Measurements from ENCODE around the gene SEC14L5. TPM values are rescaled to one million over a fixed set of nuclear protein-coding genes. Genes with fewer than 3 reads are reported as not detected.

Gene SEC14L5
- polyA plus RNA-seq, 3 donors, result 0.03 TPM; not detected in 2

GRCh38 chr16:5000573-5001001 lies 42.5 kb downstream of the SEC14L5 start:
- no peaks in the 10 kb centered on the region for H3K79me2 ChIP-seq (ENCODE audit: insufficient read depth, low read length)
- no peak overlapping the region for H3K9ac ChIP-seq (ENCODE audit: insufficient read depth, low read length, poor library complexity, severe bottlenecking)
- no peaks in the 10 kb centered on the region for H4K20me1 ChIP-seq (ENCODE audit: insufficient read depth, low read length)
- Mint-ChIP-seq H3K27ac (no peak overlapping the region), H3K36me3 (no peaks in the 10 kb centered on the region), H3K27me3 (ENCODE audit: low read depth in 3 of 3) (peaks cover 2 to 13% (median 8%) of the 10 kb centered on the region in 3 donors), H3K4me3 (no peak overlapping the region), H3K9me3 (no peaks in the 10 kb centered on the region), H3K4me1 (peaks cover 3% of the 10 kb centered on the region)
- H3K27me3 ChIP-seq (ENCODE audit: control insufficient read depth in 2 of 2, insufficient read depth in 2 of 2, low read length in 2 of 2), result no peaks in the 10 kb centered on the region
- TF ChIP-seq, protein P1, sequence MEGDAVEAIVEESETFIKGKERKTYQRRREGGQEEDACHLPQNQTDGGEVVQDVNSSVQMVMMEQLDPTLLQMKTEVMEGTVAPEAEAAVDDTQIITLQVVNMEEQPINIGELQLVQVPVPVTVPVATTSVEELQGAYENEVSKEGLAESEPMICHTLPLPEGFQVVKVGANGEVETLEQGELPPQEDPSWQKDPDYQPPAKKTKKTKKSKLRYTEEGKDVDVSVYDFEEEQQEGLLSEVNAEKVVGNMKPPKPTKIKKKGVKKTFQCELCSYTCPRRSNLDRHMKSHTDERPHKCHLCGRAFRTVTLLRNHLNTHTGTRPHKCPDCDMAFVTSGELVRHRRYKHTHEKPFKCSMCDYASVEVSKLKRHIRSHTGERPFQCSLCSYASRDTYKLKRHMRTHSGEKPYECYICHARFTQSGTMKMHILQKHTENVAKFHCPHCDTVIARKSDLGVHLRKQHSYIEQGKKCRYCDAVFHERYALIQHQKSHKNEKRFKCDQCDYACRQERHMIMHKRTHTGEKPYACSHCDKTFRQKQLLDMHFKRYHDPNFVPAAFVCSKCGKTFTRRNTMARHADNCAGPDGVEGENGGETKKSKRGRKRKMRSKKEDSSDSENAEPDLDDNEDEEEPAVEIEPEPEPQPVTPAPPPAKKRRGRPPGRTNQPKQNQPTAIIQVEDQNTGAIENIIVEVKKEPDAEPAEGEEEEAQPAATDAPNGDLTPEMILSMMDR (IDR thresholded peaks at IDR 0.05), result no peak
- no peak for DNase-seq
- 90% methylated on average over 7 of the region's 19 CpGs for WGBS (ENCODE audit: insufficient coverage)
- intact Hi-C loops (cut with micrococcal nuclease), result no loop called here
- H3K9me3 ChIP-seq (replicated peaks in 1 of 2; ENCODE audit: control insufficient read depth in 1 of 2, insufficient read depth in 1 of 2, low read length in 2 of 2), result no peaks in the 10 kb centered on the region
- H3K4me2 ChIP-seq (replicated peaks; ENCODE audit: extremely low read depth, low read length, poor library complexity, severe bottlenecking), result no peak overlapping the region
- H3K4me1 ChIP-seq (ENCODE audit: control insufficient read depth in 1 of 2, insufficient read depth in 2 of 2, low read length in 2 of 2), result no peaks in the 10 kb centered on the region
- H3K4me3 ChIP-seq (replicated peaks in 1 of 3; ENCODE audit: low read depth in 2 of 3, low read length in 3 of 3), result no peak overlapping the region
- H2AFZ ChIP-seq (ENCODE audit: insufficient read depth, low read depth, low read length, poor library complexity, severe bottlenecking), result no peak overlapping the region
- no peak overlapping the region for H3K27ac ChIP-seq (ENCODE audit: low read depth in 1 of 2, low read length in 2 of 2)
- H3K36me3 ChIP-seq (replicated peaks in 1 of 2; ENCODE audit: control insufficient read depth in 1 of 2, insufficient read depth in 2 of 2, low read length in 2 of 2), result no peaks in the 10 kb centered on the region

GRCh38 chr16:5001571-5001970 lies 43.4 kb downstream of the SEC14L5 start:
- 8% methylated on average over 6 of the region's 7 CpGs for WGBS (ENCODE audit: insufficient coverage)

More at GRCh38 chr16:5001571-5001970, 43.4 kb downstream of the SEC14L5 start:
- H3K9me3 ChIP-seq (replicated peaks in 1 of 2; ENCODE audit: control insufficient read depth in 1 of 2, insufficient read depth in 1 of 2, low read length in 2 of 2), result no peaks in the 10 kb centered on the region
- no peak for DNase-seq
- no peaks in the 10 kb centered on the region for H3K36me3 ChIP-seq (replicated peaks in 1 of 2; ENCODE audit: control insufficient read depth in 1 of 2, insufficient read depth in 2 of 2, low read length in 2 of 2)
- H3K9ac ChIP-seq (ENCODE audit: insufficient read depth, low read length, poor library complexity, severe bottlenecking), result no peak overlapping the region
- H3K79me2 ChIP-seq (ENCODE audit: insufficient read depth, low read length), result no peaks in the 10 kb centered on the region
- Mint-ChIP-seq H3K27me3 (ENCODE audit: low read depth in 3 of 3) (peaks cover 0 to 13% (median 6%) of the 10 kb centered on the region in 3 donors), H3K27ac (no peak overlapping the region), H3K9me3 (no peaks in the 10 kb centered on the region), H3K4me3 (peak overlapping the region in 1 of 2 donors; percentile 40), H3K36me3 (no peaks in the 10 kb centered on the region), H3K4me1 (peaks cover 3% of the 10 kb centered on the region)
- H3K4me2 ChIP-seq (replicated peaks; ENCODE audit: extremely low read depth, low read length, poor library complexity, severe bottlenecking), result no peak overlapping the region
- TF ChIP-seq, protein P1 (IDR thresholded peaks at IDR 0.05), result no peak
- no peak overlapping the region for H3K27ac ChIP-seq (ENCODE audit: low read depth in 1 of 2, low read length in 2 of 2)
- no peak overlapping the region for H3K4me3 ChIP-seq (replicated peaks in 1 of 3; ENCODE audit: low read depth in 2 of 3, low read length in 3 of 3)
- H2AFZ ChIP-seq (ENCODE audit: insufficient read depth, low read depth, low read length, poor library complexity, severe bottlenecking), result no peak overlapping the region
- H3K27me3 ChIP-seq (ENCODE audit: control insufficient read depth in 2 of 2, insufficient read depth in 2 of 2, low read length in 2 of 2), result no peaks in the 10 kb centered on the region
- no peaks in the 10 kb centered on the region for H4K20me1 ChIP-seq (ENCODE audit: insufficient read depth, low read length)
- intact Hi-C loops (cut with micrococcal nuclease), result no loop called here
- no peaks in the 10 kb centered on the region for H3K4me1 ChIP-seq (ENCODE audit: control insufficient read depth in 1 of 2, insufficient read depth in 2 of 2, low read length in 2 of 2)

Measured in CD14-positive monocyte (primary cell).